Measurements from ENCODE around the gene CACNG6.
"Not testable (repeated sequence)": the region's sequence is repeated elsewhere in the genome, so short reads cannot be mapped to it uniquely, and the experiment has no call there.

CACNG6 gene

DNA sequence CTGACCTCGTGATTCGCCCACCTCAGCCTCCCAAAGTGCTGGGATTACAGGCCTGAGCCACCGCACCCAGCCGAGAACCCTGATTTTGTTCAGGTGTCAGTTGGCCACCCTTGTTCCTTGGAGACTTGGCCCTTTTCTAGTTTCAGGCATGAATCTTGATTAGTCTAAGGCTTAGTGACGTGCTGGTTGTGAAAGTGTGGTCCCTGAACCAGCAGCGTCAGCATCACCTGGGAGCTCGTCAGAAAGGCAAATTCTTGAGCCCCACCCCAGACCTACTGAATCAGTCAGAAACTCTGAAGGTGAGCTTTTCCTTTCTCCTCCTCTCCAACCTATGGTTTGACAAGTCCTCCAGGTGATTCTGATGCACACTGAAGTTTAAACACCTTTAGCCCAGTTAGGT lies 35.2 kb downstream of the CACNG6 start:
- no peaks in the 10 kb centered on the region for H3K4me1 ChIP-seq (ENCODE audit: insufficient read depth, low read length)
- H3K9ac ChIP-seq (ENCODE audit: low read depth, low read length), result no peak overlapping the region
- H3K36me3 ChIP-seq (ENCODE audit: insufficient read depth, low read length), result no peaks in the 10 kb centered on the region
- no peaks in the 10 kb centered on the region for H3K27me3 ChIP-seq (ENCODE audit: insufficient read depth, low read length)
- no peak overlapping the region for H3K27ac ChIP-seq (ENCODE audit: low read depth, low read length)
- no peaks in the 10 kb centered on the region for H3K9me3 ChIP-seq (ENCODE audit: insufficient read depth, low read depth, low read length)
- no peak overlapping the region for H3K4me3 ChIP-seq (ENCODE audit: low read length)
- 94% methylated on average over 7 of the region's 7 CpGs for WGBS

DNA sequence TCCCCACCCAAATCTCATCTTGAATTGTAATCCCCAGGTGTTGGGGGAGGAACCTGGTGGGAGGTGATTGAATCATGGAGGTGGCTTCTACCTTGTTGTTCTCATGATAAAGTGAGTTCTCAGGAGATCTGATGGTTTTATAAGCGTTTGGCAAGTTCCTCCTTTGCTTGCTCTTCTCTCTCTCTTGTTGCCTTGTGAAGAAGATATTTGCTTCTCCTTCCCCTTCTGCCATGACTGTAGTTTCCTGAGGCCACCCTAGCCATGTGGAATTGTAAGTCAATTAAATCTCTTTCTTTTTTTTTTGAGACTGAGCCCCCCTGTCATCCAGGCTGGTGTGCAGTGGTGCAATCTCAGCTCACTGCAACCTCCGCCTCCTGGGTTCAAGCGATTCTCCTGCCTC lies 37.9 kb downstream of the CACNG6 start:
- Histone ChIP-seq H3K27me3 (ENCODE audit: insufficient read depth, low read length) (no peaks in the 10 kb centered on the region), H3K4me3 (ENCODE audit: low read length) (no peak overlapping the region), H3K9ac (ENCODE audit: low read depth, low read length) (no peak overlapping the region), H3K4me1 (ENCODE audit: insufficient read depth, low read length) (no peaks in the 10 kb centered on the region), H3K9me3 (ENCODE audit: insufficient read depth, low read depth, low read length) (no peaks in the 10 kb centered on the region), H3K27ac (ENCODE audit: low read depth, low read length) (no peak overlapping the region), H3K36me3 (ENCODE audit: insufficient read depth, low read length) (no peaks in the 10 kb centered on the region)
- 93% methylated on average over 3 of the region's 3 CpGs for WGBS

DNA sequence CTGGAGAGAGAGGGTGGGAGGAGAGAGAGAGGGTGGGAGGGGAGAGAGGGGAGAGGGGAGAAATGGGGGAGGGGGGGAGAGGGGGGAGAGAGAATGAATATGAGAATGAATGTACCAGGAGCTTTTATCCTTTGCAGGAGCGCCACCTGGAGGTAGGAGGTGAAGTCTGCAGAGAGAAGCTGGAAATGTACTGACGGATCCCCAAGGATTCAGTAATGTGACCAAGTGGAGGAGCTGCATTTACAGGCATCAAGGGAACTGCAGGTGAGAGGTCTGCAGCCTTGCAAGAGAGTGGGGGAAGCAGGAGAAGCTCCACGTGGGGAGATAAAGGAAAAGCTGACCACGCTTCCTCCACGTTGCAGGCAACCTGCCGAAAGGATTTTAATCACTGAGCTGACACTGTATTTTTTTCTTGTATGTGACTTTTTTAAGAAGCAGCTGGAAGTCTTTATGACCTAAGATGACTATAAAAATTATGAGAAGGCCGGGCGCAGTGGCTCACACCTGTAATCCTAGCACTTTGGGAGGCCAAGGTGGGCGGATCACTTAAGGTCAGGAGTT lies 38.6 kb downstream of the CACNG6 start:
- Histone ChIP-seq H3K4me1 (ENCODE audit: insufficient read depth, low read length) (peaks cover 6% of the 10 kb centered on the region), H3K27ac (ENCODE audit: low read depth, low read length) (no peak overlapping the region), H3K27me3 (ENCODE audit: insufficient read depth, low read length) (no peaks in the 10 kb centered on the region), H3K36me3 (ENCODE audit: insufficient read depth, low read length) (no peaks in the 10 kb centered on the region), H3K4me3 (ENCODE audit: low read length) (no peak overlapping the region), H3K9ac (ENCODE audit: low read depth, low read length) (no peak overlapping the region), H3K9me3 (ENCODE audit: insufficient read depth, low read depth, low read length) (no peaks in the 10 kb centered on the region)
- WGBS, result 61% methylated on average over 9 of the region's 9 CpGs

DNA sequence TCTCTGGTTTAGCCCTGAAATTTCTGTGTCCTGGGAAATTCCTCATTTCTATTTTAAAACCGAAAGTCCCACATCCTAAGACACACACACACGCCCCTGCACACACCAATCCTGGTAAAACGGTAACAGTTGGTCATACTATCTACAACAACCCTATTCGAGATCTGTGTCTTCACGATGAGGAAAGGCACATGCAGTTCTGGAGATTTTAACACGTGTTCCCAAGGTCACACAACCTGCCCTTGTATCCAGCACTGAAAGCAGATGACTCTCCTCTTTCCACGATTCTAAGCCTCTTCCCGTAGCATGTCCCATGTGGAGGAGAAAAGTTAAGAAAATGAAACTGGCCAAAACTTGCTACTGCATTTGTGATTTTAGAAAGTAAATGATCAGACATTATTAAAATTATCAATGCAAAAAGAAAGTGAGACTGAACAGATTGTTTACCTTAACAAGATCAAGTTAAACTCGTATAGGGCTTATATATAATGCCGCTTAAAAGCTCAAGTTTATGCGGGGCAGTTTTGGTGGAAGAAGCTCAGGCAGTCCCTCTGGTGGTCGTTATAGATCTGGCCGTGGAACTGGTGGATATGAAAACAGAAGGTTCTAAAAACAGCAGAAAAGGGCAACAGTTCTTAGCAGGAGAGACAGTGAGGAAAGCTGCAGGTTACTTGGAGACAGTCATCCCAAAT lies 39.6 kb downstream of the CACNG6 start:
- no peaks in the 10 kb centered on the region for H3K27me3 ChIP-seq (ENCODE audit: insufficient read depth, low read length)
- no peaks in the 10 kb centered on the region for H3K36me3 ChIP-seq (ENCODE audit: insufficient read depth, low read length)
- 69% methylated on average over 12 of the region's 13 CpGs for WGBS
- no peak overlapping the region for H3K9ac ChIP-seq (ENCODE audit: low read depth, low read length)
- peaks cover 15% of the 10 kb centered on the region for H3K4me1 ChIP-seq (ENCODE audit: insufficient read depth, low read length)
- no peaks in the 10 kb centered on the region for H3K9me3 ChIP-seq (ENCODE audit: insufficient read depth, low read depth, low read length)
- H3K27ac ChIP-seq (ENCODE audit: low read depth, low read length), result no peak overlapping the region
- H3K4me3 ChIP-seq (ENCODE audit: low read length), result no peak overlapping the region

DNA sequence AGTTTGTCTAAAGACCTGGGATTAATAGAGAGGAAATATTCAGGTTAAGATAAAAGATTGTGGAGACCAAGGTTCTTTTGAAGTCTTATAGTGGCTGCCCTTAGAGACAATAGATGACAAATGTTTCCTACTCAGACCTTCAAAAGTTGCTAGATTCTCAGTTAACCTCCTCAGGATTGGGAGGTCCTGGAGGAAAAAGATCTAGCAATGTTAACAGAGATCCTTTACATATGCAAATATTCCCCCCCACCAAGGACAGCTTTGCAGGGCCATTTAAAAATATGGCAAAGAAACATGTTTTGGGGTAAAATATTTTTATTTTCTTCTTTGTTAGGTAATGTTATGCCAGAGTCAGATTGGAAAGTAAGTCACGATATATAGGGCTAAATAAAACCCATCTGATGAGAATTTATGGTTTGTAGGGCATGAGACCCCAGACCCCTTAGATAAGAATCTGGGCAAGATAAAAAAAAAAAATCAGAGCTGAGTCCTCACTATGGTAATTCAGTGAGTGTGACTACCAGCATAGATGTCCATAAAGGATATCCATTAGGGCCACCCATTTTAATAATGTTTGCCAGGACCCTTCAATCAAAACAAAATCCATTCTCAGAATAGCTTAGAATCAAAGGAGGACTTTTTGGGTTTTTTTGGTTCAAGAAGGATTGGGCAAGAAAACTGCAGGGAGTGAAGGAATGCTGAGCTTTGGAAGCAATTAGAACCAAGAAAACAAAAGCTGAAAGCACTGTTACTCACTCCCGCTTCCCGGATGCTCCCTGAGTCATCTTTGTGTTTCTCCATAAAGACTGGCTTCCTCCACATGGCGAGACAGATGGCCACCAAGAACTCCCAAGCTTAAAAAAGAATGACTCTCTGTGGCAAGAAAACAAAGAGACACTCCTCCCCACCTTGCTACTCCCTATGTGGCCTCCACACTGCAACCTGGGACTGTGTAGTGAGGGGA lies 44.1 kb downstream of the CACNG6 start:
- peaks cover 19% of the 10 kb centered on the region for H3K4me1 ChIP-seq (ENCODE audit: insufficient read depth, low read length)
- H3K4me3 ChIP-seq (ENCODE audit: low read length), result peak overlapping the region; percentile 22; the same call in 1 of the 2 replicates
- no peaks in the 10 kb centered on the region for H3K9me3 ChIP-seq (ENCODE audit: insufficient read depth, low read depth, low read length)
- no peaks in the 10 kb centered on the region for H3K27me3 ChIP-seq (ENCODE audit: insufficient read depth, low read length)
- peak overlapping the region; percentile 69; the same call in 1 of the 2 replicates for H3K9ac ChIP-seq (ENCODE audit: low read depth, low read length)
- peak overlapping the region; percentile 99 for H3K27ac ChIP-seq (ENCODE audit: low read depth, low read length)
- H3K36me3 ChIP-seq (ENCODE audit: insufficient read depth, low read length), result no peaks in the 10 kb centered on the region
- WGBS, result 6% methylated on average over 4 of the region's 4 CpGs

DNA sequence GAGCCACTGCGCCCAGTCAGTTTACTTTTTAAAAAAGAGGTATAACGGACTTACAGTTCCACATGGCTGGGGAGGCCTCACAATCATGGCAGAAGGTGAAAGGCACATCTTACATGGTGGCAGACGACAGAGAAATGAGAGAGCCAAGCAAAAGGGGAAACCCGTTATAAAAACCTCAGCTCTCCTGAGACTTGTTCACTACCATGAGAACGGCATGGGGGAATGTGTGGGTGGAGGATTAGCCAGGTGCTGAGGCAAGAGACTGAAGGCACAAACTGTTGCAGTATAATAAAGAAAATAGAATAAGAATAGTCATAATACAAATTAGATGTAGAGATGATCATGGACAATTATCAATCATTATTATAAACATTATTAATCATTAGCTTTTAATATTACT lies 45.1 kb downstream of the CACNG6 start:
- peak overlapping the region; percentile 99 for H3K27ac ChIP-seq (ENCODE audit: low read depth, low read length)
- H3K27me3 ChIP-seq (ENCODE audit: insufficient read depth, low read length), result not testable (repeated sequence)

DNA sequence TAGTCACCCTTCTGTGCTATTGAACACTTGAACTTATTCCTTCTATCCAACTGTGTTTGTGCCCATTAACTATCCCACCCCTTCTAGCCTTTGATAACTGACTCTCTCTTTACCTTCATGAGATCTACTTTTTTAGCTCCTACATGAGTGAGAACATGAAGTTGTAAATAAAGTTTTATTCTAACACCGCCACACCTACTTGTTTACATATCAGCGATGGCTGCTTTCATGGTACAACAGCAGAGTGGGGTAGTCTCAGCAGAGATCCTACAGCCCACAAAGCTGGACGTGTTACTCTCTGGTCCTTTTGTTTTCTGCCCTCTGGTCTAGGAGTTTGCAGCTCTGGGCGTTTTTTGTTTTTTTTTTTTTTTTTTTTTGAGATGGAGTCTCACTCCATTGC lies 48.6 kb downstream of the CACNG6 start:
- no peaks in the 10 kb centered on the region for H3K36me3 ChIP-seq (ENCODE audit: insufficient read depth, low read length)
- 0 out of 2 replicates have a peak, but pooled peaks cover 2% of the 10 kb centered on the region for H3K27me3 ChIP-seq (ENCODE audit: insufficient read depth, low read length)
- H3K27ac ChIP-seq (ENCODE audit: low read depth, low read length), result no peak overlapping the region
- H3K9me3 ChIP-seq (ENCODE audit: insufficient read depth, low read depth, low read length), result no peaks in the 10 kb centered on the region
- no peak overlapping the region for H3K9ac ChIP-seq (ENCODE audit: low read depth, low read length)
- H3K4me1 ChIP-seq (ENCODE audit: insufficient read depth, low read length), result peaks cover 22% of the 10 kb centered on the region
- no peak overlapping the region for H3K4me3 ChIP-seq (ENCODE audit: low read length)
- 90% methylated on average over 4 of the region's 4 CpGs for WGBS

More for the DNA sequence above, 45.1 kb downstream of the CACNG6 start:
- Histone ChIP-seq H3K4me1 (ENCODE audit: insufficient read depth, low read length) (peaks cover 22% of the 10 kb centered on the region), H3K9ac (ENCODE audit: low read depth, low read length) (peak overlapping the region; percentile 41; the same call in 1 of the 2 replicates)
- H3K36me3 ChIP-seq (ENCODE audit: insufficient read depth, low read length); H3K4me3 ChIP-seq (ENCODE audit: low read length); H3K9me3 ChIP-seq (ENCODE audit: insufficient read depth, low read depth, low read length): not testable (repeated sequence)
- WGBS, result 70% methylated on average over 5 of the region's 5 CpGs

DNA sequence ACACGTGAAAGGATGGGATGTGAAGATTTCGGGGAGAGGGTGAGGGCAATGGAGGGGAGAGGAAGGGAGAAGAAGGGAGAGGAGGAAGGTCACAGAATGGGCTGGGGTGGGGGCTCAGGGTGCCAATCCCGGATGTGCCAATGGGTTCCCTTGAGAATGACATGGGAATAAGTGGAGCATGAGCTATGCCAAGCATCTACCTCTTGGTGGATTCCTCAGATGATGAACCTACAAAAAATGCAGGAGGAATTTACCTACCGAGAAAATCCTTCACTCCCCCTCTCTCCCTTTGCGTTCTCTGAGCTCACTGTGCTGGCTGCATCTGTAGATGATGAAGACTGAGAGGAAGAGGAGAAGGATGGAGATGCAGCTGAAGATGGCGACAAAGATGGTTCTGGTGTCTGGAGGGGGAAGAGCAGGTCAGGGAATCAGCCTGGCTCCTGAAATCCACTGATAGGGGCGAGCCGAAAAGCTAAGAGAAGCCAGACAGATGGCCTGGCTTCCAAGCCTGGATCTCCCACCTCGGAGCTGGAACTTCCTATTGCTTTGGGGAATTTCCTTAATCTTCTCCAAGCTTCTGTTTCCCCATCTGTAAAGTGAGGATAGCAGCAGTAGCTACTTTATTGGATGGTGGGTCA lies 50.7 kb downstream of the CACNG6 start:
- Histone ChIP-seq H3K4me3 (ENCODE audit: low read length) (no peak overlapping the region), H3K27ac (ENCODE audit: low read depth, low read length) (0 out of 2 replicates have a peak overlapping the region, but pooled peaks have one; percentile 20), H3K9me3 (ENCODE audit: insufficient read depth, low read depth, low read length) (no peaks in the 10 kb centered on the region), H3K9ac (ENCODE audit: low read depth, low read length) (no peak overlapping the region), H3K4me1 (ENCODE audit: insufficient read depth, low read length) (peaks cover 9% of the 10 kb centered on the region; the same call in 1 of the 2 replicates), H3K27me3 (ENCODE audit: insufficient read depth, low read length) (peaks cover 5% of the 10 kb centered on the region; the same call in 1 of the 2 replicates), H3K36me3 (ENCODE audit: insufficient read depth, low read length) (no peaks in the 10 kb centered on the region)
- 65% methylated on average over 8 of the region's 9 CpGs for WGBS

DNA sequence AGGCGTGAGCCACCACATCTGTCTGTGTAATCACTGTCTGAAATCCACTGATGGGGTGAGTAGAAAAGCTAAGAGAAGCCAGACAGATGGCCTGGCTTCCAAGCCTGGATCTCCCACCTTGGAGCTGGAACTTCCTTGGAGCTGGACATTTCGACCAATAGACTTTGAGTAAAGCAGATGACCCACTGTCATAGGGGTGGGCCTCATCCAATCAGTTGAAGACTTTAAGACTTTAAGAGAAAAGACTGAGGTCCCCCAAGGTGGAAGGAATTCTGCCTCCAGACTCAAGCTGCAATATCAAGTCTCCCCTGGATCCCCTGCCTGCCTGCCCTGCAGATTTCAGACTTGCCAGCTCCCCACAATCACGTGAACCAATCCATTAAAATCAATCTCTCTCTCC lies 51.6 kb downstream of the CACNG6 start:
- no peak overlapping the region for H3K27ac ChIP-seq (ENCODE audit: low read depth, low read length)
- no peaks in the 10 kb centered on the region for H3K9me3 ChIP-seq (ENCODE audit: insufficient read depth, low read depth, low read length)
- WGBS, result 94% methylated on average over 2 of the region's 3 CpGs

DNA sequence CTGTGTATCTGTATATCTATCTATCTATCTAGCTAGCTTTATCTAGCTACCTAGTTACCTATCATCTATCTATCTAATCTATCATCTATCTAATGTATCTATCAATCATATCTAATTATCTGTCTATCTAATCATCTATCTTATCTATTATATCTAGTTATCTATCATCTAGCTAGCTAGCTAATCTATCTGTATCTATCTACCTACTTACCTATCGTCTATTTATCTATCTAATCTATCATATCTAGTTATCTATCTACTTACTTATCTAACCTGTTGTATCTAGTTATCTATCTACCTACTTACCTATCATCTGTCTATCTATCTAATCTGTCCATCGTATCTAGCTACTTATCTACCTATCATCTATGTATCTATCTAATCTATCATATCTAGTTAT lies 54.3 kb downstream of the CACNG6 start:
- Histone ChIP-seq H3K27me3 (ENCODE audit: insufficient read depth, low read length) (peaks cover 5% of the 10 kb centered on the region; the same call in 1 of the 2 replicates), H3K27ac (ENCODE audit: low read depth, low read length) (no peak overlapping the region), H3K4me3 (ENCODE audit: low read length) (no peak overlapping the region), H3K9me3 (ENCODE audit: insufficient read depth, low read depth, low read length) (no peaks in the 10 kb centered on the region), H3K9ac (ENCODE audit: low read depth, low read length) (no peak overlapping the region), H3K36me3 (ENCODE audit: insufficient read depth, low read length) (no peaks in the 10 kb centered on the region), H3K4me1 (ENCODE audit: insufficient read depth, low read length) (peaks cover 7% of the 10 kb centered on the region; the same call in 1 of the 2 replicates)
- WGBS, result 86% methylated on average over 2 of the region's 2 CpGs

More for the DNA sequence above, 51.6 kb downstream of the CACNG6 start:
- Histone ChIP-seq H3K36me3 (ENCODE audit: insufficient read depth, low read length) (no peaks in the 10 kb centered on the region), H3K4me1 (ENCODE audit: insufficient read depth, low read length) (peaks cover 9% of the 10 kb centered on the region; the same call in 1 of the 2 replicates), H3K4me3 (ENCODE audit: low read length) (no peak overlapping the region), H3K9ac (ENCODE audit: low read depth, low read length) (no peak overlapping the region), H3K27me3 (ENCODE audit: insufficient read depth, low read length) (peaks cover 5% of the 10 kb centered on the region; the same call in 1 of the 2 replicates)
